GM19463 (cell line): ENCODE results near the gene ATE1.

ENCODE experiments used
- ATAC-seq: cut with Tn5 transposase; IDR thresholded peaks from one replicate; pipeline ENCODE4 v1.9.1; 2021; ENCODE audit warnings: mild to moderate bottlenecking, moderate library complexity; ENCODE audit not compliant: unreplicated experiment

The ATE1 gene

DNA sequence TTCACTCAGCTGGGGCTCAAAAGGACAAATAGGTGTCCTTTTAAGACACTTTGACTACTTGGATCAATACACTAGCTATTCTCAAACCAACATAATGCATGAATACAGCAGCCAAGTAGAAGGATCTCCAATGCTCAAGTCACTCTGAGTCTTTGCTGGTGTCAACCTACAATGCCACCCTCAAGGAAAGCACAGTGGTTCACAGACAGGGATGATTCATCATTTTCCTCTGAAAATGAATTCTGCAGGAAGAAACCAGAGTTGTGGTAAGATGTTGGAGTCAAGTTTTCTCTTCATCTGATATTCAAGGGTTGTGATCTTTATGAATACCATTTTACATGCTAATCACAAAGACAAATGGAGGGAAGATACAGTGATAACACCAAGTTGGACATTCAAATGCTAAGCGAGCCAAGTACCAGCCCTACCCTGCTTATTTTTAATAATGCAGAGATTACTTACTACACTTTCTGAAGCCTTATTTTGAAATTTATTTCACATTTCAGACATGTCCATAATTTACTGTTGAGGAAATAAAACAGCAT lies 186.5 kb downstream of the ATE1 start:
- no peak for ATAC-seq

DNA sequence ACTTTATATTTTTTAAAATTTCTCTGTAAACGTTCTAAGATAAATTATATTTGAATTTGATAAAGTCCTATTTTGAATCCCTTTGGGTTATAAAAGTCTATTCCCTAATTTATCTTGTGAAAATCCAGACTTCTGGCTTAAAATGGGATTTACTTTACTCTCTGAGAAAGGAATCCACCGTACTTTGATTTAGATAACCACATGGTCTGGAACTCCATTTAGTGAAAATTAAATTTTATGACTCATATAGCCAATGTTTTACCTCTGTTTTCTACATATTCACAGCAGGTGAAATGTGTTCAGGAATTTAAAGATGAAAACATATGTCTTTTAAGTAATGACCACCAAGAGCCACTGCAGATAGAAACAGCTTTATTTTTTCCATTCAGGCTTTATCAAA lies 187.8 kb downstream of the ATE1 start:
- ATAC-seq, result no peak

DNA sequence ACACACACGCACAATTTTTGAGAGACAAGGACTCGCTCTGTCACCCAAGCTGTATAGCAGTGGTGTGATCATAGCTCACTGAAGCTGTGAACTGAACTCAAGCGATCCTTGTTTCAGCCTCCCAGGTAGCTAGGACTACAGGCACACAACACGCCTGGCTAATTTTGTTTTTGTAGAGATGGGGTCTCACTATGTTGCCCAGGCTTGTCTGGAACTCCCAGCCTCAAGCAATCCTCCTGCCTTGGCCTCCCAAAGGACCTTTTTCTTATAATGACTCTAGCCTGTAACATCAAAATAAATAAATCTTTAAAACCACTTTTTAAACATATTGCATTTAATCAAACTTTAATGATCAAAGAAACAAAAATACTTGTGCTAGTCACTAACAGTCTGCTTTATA lies 188.7 kb downstream of the ATE1 start:
- no peak for ATAC-seq

DNA sequence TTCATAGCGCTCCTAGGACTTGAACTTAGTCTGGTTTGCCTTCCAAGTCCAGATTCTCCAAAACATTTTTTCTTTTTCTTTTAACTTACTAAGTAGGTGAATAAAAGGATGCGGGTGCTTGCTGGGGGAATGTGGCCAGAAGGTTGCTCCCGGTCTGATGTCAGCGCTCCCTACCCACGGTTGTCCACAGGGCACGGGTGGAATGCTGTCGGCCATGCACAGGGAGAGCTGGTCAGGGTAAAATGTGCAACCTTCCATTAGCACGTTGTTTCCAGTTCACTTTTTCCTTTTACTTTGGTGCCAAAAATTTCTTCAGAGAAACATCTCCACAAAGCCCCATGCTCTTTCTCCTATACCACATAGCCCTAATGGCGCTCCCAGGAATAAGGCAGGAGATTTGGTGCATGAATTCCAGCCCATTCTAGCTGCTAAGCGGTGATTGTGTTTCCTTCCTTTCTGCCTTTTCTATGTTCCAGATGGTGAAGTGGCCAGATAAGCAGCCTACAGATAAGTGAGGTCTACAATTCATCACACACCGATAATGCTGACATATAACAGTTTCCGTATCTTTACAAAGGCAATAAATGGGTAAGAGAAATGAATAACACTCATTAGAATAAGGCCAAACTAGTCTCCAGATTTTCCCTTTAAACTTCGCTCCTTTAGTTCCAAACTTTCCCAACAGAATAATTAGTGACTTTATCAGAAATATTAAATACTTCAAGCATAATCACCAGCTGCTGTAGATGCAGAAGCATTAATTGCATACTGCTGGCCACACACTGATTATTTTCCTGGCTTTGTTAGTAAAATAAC lies 191.3 kb downstream of the ATE1 start:
- no peak for ATAC-seq

DNA sequence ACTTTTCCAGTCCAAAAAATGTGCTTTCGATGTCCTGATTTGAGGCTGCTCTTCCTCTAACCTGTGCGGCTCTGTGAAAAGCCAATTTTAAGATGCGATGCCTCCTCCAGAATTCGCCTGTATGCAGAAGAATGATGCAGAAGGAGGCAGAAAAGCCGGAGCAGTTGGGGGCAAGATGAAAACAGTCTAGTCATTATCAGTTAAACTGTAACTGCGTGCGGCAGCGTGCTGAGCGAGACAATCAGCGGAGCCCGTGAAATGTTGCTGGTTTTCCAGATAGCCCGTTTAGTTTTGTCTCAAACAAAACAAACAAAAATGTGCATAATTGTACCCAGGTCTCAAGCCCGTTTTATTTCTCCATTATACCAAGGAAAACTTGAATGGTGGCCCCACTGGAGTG lies 192.6 kb downstream of the ATE1 start:
- no peak for ATAC-seq

DNA sequence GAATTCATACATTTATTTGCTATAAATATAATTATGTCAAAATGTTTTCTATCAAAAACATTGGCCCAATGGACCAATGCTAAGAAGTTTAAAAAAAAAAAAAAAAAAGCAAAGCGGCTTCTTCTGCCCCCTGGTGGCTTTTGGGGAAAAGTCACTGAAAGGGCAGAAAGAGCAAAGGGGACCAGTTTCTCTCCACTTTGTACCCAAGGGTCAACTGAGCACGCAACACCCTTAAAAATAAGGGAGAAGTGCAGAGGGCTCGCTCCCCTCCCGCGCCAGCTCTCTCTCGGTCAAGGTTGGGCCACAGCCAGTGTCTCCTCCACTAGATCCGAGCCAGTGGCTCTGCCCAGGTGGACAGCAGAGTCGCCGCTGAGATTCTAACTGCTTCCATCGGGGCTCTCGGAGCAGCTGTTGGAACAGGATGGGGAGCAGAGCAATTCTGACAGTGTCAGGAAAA lies 193.2 kb downstream of the ATE1 start:
- ATAC-seq, result no peak

DNA sequence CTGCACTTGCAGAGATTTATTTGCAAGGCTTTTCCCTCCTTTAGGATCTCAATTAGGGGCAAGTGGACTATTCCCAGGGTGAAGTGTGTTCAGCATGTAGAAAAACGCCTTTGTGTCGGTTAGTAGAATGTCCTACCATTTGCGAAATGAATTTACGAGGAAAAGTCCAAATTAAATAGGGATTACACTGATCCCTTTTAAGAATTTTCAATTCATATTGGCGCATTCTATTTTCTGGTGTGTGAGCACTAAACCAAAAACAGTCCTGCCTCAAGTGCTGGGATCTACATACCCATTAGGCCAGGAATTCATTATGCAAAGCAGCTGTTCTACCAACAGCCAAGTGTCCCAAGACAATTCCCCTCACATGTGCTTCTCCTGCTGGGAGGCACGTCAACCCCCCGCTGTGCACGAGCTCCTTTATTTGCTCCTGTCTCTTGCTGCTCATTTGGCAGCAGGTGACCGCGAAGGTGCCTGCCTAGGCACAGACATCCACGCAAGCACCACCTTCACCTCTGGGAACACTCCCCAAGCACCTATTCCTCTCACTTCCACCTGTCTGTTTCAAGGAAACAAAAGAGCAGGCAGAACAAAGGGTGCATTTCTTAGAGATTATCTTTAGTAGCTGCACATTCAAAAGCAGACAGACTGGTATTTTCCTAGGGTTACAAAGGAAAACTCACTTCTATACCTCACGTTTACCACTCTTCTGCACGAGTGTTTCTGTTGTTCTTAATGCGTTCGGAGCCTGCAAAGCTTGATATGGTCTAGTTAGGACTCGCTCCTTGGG lies 195.0 kb downstream of the ATE1 start:
- no peak for ATAC-seq

DNA sequence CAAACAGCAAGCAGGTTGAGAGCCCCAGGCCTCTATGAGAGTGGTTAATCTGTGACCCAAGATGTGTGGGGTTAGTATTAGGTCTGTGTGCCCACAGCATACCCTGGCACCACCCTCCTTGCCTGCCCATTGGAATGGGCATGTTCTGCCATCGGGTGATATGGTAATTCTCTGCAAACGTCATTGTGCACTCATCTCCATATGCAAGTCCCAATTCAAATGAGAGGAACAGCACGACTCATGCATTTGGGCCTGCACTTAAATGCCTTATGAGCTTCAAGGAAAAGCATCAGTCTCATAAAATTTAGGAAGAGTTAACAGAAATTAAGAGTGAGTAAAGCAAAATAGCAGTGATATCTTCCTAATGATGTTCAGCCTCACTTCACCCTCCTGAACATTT lies 195.7 kb downstream of the ATE1 start:
- no peak for ATAC-seq

DNA sequence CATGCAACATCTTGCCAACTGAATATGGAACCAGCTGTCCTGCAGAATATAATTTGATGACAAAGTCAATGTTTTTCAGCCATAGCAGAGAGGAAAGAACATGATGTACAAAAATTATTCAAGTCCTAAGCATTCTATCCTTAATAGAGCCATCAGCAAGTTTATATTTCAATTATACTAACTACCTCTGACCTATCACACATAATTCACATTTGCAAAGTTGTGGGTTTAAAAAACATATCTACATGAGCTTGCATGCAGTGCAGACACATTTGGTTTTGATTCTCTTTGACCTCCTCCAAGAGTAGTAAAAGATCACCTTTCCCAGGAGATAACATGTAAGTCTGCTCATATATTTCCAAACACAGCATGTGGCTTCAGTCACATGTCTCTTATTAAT lies 203.5 kb downstream of the ATE1 start:
- ATAC-seq, result no peak

DNA sequence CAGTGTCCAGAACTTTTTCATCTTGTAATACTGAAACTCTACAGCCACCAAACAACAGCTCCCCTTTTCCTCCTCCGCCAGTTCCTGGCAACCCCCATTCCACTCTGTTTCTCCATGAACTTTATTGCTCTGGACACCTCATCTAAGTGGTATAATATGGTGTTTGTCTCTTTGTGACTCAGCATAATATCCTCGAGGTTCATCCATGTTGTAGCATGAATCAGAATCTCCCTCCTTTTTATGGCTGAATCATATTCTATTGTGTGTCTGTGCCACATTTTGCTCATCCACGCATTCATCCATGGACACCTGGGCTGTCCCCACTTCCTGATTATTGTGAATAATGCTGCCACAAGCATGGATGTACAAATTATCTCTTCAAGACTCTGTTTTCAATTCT lies 205.2 kb downstream of the ATE1 start:
- no peak for ATAC-seq

DNA sequence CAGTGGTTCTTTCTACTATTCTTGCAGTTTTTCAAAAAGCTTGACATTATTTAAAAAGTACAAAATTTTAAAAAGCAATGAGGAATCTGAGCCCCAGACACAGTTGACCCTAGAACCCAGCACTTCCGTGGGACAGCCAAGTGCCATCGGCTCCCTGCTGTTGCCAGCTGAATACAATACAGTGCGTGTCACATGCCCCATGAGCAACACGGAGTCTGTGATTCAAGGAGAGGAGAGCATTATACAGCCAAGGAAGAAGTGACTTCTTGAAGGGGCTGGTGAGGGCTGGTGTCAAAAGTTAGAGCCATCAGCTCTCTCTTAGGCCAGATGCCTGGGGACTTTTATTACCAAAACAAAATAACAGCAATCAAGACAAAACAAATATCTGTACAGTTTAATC lies 206.6 kb downstream of the ATE1 start:
- no peak for ATAC-seq

DNA sequence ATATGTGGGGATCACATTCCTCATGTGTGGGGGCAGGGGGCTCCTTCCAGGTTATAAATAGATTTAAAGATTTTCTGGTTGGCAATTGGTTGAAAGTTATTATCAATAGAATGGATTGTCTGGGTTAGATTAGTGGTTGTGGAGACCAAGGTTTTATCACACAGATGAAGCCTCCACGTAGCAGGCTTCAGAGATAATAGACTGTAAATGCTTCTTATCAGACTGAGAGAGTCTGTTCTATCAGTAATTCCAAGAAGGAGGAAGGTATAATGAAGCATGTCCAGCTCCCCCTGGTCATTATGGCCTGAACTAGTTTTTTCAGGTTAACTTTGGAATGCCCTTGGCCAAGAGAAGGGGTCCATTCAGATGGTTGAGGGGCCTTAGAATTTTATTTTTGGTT lies 211.9 kb downstream of the ATE1 start:
- no peak for ATAC-seq

DNA sequence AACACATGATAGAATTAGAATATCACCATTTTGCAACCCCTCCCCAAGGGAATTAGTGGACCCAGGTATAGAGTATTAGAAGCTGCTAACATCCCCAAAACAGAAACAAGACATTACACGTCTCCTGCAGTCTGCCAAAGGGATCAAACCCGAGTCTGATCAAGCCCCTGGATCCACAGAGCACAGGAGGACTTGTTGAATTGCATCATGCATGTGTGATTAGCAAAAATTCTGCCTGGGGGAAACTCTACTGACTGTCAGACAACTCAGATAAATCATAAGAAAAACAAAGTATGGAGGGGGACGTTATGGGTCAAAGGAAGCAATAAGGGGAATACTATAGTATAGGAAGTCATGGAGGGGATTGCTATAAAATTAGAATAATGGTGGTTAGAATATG lies 212.8 kb downstream of the ATE1 start:
- ATAC-seq, result no peak

DNA sequence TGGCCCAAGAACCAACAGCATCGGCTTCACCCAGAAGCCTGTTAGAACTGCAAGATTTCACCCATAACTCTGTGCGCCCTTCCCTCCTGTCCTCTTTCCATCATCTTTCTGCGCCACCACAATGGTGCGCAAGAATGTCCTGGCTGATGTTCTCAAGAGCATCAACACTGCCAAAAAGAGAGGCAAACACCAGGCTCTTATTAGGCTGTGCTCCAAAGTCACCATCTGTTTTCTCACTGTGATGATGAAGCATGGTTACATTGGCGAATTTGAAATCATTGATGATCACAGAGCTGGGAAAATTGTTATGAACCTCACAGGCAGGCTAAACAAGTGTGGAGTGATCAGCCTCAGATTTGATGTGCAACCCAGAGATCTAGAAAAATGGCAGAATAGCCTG lies 214.3 kb downstream of the ATE1 start:
- no peak for ATAC-seq

DNA sequence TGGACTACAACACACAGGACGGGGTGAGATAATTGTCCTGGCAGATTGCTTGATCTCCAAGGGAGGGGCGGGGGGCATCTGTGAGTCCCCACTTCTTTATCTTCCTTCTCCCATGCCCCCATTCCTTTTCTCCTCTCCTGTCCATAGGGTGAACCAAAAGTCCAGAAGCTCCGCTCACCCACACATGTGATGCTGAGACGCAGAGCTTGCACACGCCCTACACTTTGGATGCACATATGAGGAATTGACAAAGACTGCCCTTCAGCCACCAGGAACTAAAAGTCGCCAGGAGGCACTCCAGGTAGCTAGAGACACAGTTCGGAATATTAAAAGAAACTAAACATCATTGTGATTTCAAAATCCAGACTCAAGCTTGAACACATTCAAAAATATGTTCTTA lies 216.9 kb downstream of the ATE1 start:
- no peak for ATAC-seq

DNA sequence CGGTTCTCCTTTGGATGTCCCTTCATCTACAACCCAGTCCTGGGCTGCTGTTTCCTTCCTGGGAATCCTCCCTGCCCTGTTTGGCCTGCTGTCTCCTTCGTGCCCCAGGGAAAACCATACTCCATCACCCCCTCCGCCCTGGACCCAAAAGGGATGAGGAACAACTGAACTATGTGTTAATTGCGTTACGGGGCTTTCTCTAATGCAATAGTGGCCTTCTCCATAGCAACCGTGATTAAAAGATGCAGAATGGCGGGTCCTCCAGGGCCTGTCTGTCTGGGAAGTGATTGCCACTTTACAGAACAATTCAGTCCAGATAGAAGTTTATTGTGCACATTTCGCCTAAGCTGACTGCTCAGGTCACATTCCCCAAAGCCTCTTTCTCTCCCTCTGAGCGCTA lies 217.6 kb downstream of the ATE1 start:
- no peak for ATAC-seq

DNA sequence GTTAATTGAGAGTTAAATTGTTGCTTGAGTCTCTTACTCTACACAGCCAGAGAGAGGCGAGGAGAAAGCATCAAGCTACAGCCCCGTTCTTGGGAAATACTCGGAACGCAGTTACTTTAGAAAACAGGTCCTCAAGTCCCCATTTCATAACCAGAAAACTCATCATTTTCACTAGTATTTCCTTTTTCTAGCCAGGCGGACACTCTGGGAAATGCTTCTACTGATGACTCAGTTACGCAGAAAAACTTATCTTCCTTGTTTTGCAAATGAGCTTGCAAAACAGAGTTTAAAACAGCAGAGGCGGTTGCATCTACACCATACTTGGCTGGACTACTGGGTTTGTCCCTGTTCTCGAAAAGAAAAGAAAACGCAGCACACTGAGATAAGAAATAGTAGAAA lies 218.2 kb downstream of the ATE1 start:
- ATAC-seq, result no peak

DNA sequence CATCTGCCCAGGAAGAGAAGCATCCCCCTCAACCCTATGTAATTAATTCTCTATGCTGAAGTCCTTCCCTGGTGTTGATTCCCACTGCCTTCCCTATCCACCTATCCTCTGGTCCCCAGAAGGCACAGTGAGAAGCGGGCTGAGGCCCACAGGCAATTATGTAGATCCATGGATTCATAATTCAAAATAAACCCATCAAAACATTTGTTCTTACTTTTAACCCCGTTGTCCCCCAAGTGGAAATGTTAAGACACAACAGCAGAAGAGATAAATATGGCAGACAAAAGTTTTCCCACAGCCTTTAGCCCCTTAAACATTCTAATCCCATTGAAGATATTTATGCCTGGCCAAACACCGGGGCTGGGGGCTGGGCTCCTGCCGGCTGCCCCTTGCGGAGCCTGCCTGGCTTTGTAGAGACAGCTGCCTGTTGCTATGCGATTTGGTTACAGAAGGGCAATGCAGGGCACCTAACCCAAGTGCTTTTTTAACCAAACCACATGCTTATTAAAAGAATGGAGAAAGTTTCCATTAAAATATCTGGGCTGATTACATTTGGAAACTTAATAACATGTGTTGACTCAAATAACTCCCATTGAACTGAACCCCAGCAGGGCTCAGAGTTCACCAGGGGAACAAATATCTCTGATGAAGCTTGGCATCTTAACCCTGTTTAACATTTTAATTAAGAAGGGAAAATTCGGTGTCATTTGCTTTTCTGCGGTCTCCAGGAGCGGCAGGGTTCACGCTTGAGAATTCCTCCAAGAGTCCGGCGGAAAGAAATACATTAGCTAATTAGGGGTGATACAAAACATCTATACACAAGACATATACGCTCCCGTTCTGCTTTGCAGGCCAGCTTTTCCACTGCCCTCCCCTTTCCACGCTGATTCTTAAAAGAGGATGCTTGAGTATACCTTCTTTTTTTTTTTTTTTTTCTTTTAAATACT lies 218.8 kb downstream of the ATE1 start:
- ATAC-seq, result no peak

DNA sequence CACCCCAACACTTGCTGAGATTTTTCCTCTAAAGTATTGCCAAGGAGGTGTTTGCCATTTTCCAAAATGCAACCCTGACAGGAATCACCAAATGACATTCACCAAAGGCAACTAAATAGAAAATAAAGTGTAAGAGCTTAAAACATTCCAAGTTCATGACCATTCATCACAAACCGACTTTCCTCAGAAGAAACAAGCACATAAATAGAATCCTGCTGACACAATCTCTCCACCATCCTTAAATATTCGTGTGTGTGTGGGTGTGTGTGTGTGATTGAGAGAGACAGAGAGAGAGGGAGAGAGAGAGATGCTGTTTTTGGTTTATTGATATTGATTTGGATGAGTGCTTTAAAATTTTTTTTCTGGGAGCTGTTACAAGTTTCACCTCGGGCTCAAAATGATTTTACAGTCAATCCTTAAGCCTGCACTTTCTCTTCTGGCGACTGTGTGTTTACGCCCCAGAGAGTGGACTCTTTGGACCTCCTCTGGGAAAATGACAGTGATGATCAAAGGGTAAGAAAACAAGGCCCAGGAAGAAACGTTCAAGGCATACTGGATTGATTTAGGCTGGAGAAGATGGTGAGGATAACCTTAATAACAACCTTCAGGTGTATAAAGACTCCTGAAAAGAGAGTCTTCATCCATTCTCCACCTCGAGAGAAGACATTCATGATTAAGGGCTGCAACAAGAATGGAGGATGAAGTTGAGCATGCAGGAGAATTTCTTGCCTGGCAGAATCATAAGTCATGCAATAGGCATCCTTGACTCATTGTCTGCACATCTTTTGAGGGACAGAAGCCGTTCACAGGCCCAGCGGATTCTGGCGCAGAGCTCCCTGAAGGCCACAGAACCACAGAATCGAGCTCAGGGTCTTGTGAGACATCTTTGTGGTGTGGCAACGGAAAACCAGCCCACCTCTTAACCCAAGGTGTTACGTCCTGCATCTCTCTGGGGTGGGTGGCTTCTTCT lies 225.2 kb downstream of the ATE1 start:
- ATAC-seq, result no peak

DNA sequence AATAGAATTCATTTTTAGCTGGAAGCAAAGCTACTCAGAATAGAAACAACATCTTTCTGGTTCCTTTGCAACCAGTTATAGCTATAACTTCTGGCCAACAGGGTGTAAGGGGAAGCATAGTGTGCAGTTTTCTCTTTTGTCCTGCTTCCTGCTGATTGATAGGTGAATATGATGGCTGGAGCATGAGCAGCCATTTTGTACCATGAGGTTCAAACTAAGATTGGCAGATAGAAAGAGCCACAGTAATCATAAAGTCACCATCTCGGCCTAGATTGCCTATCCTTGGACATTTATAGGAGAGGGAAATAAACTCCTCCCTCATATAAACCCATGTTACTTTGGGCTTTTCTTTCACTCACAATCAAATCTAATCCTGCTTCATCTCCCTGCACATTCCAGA lies 227.4 kb downstream of the ATE1 start:
- no peak for ATAC-seq
